ENCODE measurements around the gene FOXP2. TPM values are rescaled to one million over a fixed set of nuclear protein-coding genes. Genes with fewer than 3 reads are reported as not detected.

FOXP2 gene
- total RNA-seq, 4 donors from 2014 or later, result 12.2 to 40.9 (median 19.5) TPM

GRCh38 chr7:114689406-114689805, 274.8 kb downstream of the FOXP2 start:
- Histone ChIP-seq H3K27me3 (no peaks in the 10 kb centered on the region), H3K36me3 (no peaks in the 10 kb centered on the region), H3K4me1 (no peaks in the 10 kb centered on the region), H3K27ac (no peak overlapping the region), H3K9me3 (no peaks in the 10 kb centered on the region), H3K4me3 (no peak overlapping the region)
- DNase-seq (ENCODE audit: low spot score in 2 of 2), result no peak
- TF ChIP-seq CTCF (IDR thresholded peaks at IDR 0.05) (no peak), EP300 (IDR thresholded peaks at IDR 0.05) (no peak), POLR2A (IDR thresholded peaks at IDR 0.05) (no peak), POLR2AphosphoS5 (IDR thresholded peaks at IDR 0.05) (no peak)
- 83% methylated on average over 3 of the region's 3 CpGs for WGBS

- Histone ChIP-seq H3K36me3 (no peaks in the 10 kb centered on the region), H3K4me1 (no peaks in the 10 kb centered on the region), H3K4me3 (no peak overlapping the region), H3K27ac (no peak overlapping the region), H3K27me3 (no peaks in the 10 kb centered on the region), H3K9me3 (no peaks in the 10 kb centered on the region)
- DNase-seq (ENCODE audit: low spot score in 2 of 2), result no peak
- WGBS, result 88% methylated on average over 6 of the region's 6 CpGs
- no peak for TF ChIP-seq EP300 (IDR thresholded peaks at IDR 0.05)
- no peak for TF ChIP-seq POLR2AphosphoS5 (IDR thresholded peaks at IDR 0.05)
- TF ChIP-seq CTCF (IDR thresholded peaks at IDR 0.05), result no peak
- no peak for TF ChIP-seq POLR2A (IDR thresholded peaks at IDR 0.05)
These were observed 277.0 kb downstream of the FOXP2 start for GRCh38 chr7:114691605-114692004.

GRCh38 chr7:114695182-114695581, 280.6 kb downstream of the FOXP2 start:
- no peak overlapping the region for H3K27ac ChIP-seq
- no peaks in the 10 kb centered on the region for H3K27me3 ChIP-seq
- no peak for DNase-seq (ENCODE audit: low spot score in 2 of 2)
- no peaks in the 10 kb centered on the region for H3K4me1 ChIP-seq
- no peaks in the 10 kb centered on the region for H3K36me3 ChIP-seq
- 80% methylated on average over 4 of the region's 4 CpGs for WGBS
- no peak overlapping the region for H3K4me3 ChIP-seq
- TF ChIP-seq EP300 (IDR thresholded peaks at IDR 0.05) (no peak), POLR2A (IDR thresholded peaks at IDR 0.05) (no peak), POLR2AphosphoS5 (IDR thresholded peaks at IDR 0.05) (no peak), CTCF (IDR thresholded peaks at IDR 0.05) (no peak)
- no peaks in the 10 kb centered on the region for H3K9me3 ChIP-seq

- no peak for DNase-seq (ENCODE audit: low spot score in 2 of 2)
- 88% methylated on average over 3 of the region's 3 CpGs for WGBS
- TF ChIP-seq EP300 (IDR thresholded peaks at IDR 0.05), result no peak
- TF ChIP-seq POLR2A (IDR thresholded peaks at IDR 0.05), result no peak
- TF ChIP-seq POLR2AphosphoS5 (IDR thresholded peaks at IDR 0.05), result no peak
- TF ChIP-seq CTCF (IDR thresholded peaks at IDR 0.05), result no peak
These were observed 285.8 kb downstream of the FOXP2 start for GRCh38 chr7:114700247-114700928.

GRCh38 chr7:114703677-114704076, 289.1 kb downstream of the FOXP2 start:
- Histone ChIP-seq H3K9me3 (no peaks in the 10 kb centered on the region), H3K27ac (no peak overlapping the region), H3K27me3 (no peaks in the 10 kb centered on the region), H3K4me3 (no peak overlapping the region), H3K4me1 (no peaks in the 10 kb centered on the region), H3K36me3 (no peaks in the 10 kb centered on the region)
- no peak for TF ChIP-seq EP300 (IDR thresholded peaks at IDR 0.05)
- no peak for TF ChIP-seq POLR2A (IDR thresholded peaks at IDR 0.05)
- no peak for TF ChIP-seq CTCF (IDR thresholded peaks at IDR 0.05)
- WGBS, result 59% methylated on average over 6 of the region's 6 CpGs
- no peak for DNase-seq (ENCODE audit: low spot score in 2 of 2)

More at GRCh38 chr7:114700247-114700928, 285.8 kb downstream of the FOXP2 start:
- no peaks in the 10 kb centered on the region for H3K27me3 ChIP-seq
- no peaks in the 10 kb centered on the region for H3K4me1 ChIP-seq
- H3K27ac ChIP-seq, result no peak overlapping the region
- no peaks in the 10 kb centered on the region for H3K9me3 ChIP-seq
- H3K36me3 ChIP-seq, result no peaks in the 10 kb centered on the region
- no peak overlapping the region for H3K4me3 ChIP-seq

All from suprapubic skin (tissue), 4 donors.